ENCODE measurements around the gene MRPL49.
A peak's percentile ranks its signal among the peaks of the same experiment; 100 is the strongest.

Gene MRPL49

DNA sequence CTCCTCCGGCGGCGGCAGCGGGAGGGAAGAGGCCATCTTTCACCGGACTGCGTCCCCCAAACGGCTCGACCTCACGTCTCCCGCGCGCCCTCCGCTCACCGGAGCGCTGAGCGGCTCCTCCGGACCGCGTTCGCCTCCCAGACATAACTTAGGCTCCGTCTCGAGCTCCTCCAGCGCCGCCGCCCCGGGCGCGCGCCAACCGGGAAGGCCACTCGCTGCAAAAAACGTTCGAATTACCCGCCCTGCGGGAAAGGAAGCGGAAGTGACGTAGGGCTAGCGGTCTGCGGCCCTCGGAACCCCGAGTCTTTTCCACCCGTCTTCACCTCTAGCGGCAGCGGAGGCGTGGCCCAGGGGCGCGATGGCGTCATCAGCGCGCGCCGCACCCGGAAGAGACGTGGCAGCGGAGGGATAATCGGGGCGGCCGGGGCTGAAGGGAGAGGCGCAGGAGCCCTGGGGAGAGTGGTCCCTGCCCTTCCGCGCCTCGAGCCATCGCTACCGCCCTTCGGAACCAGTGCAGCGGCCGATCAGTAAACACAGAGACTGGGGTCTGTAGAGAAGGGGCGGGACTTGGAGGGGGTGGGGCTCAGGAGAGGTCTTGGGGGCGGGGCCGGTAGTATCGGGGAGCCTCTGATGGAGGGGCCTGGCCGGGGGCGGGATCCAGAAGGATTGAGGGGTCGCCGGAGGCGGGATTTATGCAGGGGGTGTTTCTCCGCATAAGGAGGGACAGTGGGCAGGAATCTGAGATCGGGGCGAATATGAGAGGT lies 38.1 kb upstream of the MRPL49 start, which contains the start of the genes CDCA5 and ZFPL1:
CDCA5 (minus strand) TSS at position 207 of the 764 bp plus-strand sequence; CDS start at position 145, 62 bp downstream.
ZFPL1 (plus strand) TSS at position 389 of the 764 bp plus-strand sequence. CDS start 477 bp downstream, outside the sequence.
- in situ Hi-C loops (cut with HindIII; ENCODE audit: low sequenced_read_pairs) = no loop called here
- TF ChIP-seq, protein P1, sequence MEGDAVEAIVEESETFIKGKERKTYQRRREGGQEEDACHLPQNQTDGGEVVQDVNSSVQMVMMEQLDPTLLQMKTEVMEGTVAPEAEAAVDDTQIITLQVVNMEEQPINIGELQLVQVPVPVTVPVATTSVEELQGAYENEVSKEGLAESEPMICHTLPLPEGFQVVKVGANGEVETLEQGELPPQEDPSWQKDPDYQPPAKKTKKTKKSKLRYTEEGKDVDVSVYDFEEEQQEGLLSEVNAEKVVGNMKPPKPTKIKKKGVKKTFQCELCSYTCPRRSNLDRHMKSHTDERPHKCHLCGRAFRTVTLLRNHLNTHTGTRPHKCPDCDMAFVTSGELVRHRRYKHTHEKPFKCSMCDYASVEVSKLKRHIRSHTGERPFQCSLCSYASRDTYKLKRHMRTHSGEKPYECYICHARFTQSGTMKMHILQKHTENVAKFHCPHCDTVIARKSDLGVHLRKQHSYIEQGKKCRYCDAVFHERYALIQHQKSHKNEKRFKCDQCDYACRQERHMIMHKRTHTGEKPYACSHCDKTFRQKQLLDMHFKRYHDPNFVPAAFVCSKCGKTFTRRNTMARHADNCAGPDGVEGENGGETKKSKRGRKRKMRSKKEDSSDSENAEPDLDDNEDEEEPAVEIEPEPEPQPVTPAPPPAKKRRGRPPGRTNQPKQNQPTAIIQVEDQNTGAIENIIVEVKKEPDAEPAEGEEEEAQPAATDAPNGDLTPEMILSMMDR (IDR thresholded peaks at IDR 0.05; ENCODE audit: low read depth, low read length, missing control alignments) = no peak
- peak within 1 kb of the TSS; percentile 71 for H3K4me3 ChIP-seq (ENCODE audit: low read depth, low read length)
- peak; percentile 88 for DNase-seq (ENCODE audit: low read depth)

DNA sequence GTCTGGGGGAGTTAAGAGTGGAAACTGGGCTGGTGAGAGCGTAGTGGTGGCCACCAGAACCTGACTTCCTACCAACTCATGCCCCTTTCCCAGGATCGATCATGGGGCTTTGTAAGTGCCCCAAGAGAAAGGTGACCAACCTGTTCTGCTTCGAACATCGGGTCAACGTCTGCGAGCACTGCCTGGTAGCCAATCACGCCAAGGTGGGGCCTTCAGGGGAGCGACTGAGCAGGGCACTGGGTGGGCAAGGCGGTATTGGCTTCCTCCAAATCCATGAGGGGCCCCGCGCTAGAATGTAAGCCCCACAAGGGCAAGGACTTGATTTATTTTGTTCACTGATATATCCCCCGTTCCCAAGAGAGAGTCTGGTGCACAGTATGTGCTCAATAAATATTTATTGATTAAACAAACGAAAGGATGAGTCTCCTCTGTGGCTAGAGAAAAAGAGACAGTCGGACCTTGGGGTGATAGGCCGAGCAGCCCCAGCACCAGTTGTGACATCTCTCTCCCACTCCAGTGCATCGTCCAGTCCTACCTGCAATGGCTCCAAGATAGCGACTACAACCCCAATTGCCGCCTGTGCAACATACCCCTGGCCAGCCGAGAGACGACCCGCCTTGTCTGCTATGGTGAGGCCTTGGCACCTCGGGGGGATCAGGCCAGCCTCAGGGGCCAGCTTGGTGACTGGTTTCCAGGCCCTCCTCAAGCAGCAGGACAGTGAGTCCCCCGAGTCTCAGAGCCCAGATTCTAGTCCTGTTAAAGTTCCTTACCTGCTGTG lies 37.3 kb upstream of the MRPL49 start:
- no peak for DNase-seq (ENCODE audit: low read depth)
- in situ Hi-C loops (cut with HindIII; ENCODE audit: low sequenced_read_pairs) = no loop called here
- H3K4me3 ChIP-seq (ENCODE audit: low read depth, low read length) = peak overlapping the region; percentile 71
- TF ChIP-seq, protein P1 (IDR thresholded peaks at IDR 0.05; ENCODE audit: low read depth, low read length, missing control alignments) = no peak

DNA sequence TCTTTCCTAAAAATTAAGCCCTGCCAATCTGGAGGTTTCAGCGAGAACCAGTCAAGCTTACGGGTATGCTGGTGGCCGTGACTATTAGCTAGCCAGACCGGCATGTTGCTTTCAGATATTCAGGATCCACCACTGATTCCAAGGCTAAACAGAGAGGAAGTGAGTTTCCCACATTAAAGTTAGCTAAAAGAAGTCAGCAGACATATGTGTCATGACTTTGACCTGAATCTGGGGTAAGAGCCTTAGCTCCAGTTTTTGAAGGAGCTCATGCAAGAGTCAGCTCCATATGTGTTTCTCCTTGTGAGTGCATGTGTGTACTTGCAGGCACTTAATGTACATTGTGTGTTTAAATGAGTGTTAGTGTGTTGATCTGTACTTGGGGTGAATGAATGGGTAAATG lies 36.7 kb upstream of the MRPL49 start:
- TF ChIP-seq, protein P1 (IDR thresholded peaks at IDR 0.05; ENCODE audit: low read depth, low read length, missing control alignments) = no peak
- in situ Hi-C loops (cut with HindIII; ENCODE audit: low sequenced_read_pairs) = no loop called here
- no peak overlapping the region for H3K4me3 ChIP-seq (ENCODE audit: low read depth, low read length)
- DNase-seq (ENCODE audit: low read depth) = no peak

DNA sequence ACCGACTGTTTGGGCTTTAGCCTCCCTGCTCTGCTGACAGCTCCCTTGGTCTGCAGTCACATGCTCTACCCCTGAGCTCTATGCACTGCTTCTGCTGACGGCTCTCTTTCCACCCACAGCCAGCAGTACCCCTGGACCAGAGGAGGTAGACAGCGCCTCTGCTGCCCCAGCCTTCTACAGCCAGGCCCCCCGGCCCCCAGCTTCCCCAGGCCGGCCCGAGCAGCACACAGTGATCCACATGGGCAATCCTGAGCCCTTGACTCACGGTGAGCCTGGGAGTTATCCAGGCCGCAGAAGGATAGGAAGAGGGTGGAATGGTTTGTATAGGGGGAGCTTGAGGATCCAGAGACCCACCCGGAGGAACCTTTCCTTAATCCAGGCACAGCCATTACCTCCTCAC lies 35.3 kb upstream of the MRPL49 start:
- no peak overlapping the region for H3K4me3 ChIP-seq (ENCODE audit: low read depth, low read length)
- in situ Hi-C loops (cut with HindIII; ENCODE audit: low sequenced_read_pairs) = no loop called here
- DNase-seq (ENCODE audit: low read depth) = no peak
- TF ChIP-seq, protein P1 (IDR thresholded peaks at IDR 0.05; ENCODE audit: low read depth, low read length, missing control alignments) = no peak

DNA sequence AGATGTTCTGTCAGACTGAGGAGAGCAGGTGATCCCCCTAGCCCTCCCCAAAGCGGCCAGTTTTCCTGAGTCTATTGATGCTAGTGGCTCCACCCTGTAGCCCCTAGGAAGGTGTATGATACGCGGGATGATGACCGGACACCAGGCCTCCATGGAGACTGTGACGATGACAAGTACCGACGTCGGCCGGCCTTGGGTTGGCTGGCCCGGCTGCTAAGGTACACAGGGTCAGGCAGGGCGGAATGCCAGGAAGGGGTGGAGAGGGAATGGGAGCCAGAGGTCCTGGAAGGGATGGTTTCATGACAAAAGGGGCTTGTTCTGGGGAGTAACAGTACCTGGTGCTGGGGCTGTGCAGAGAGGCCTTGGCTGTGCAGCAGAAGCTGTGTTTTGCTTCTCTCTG lies 34.9 kb upstream of the MRPL49 start:
- DNase-seq (ENCODE audit: low read depth) = no peak
- H3K4me3 ChIP-seq (ENCODE audit: low read depth, low read length) = no peak overlapping the region
- TF ChIP-seq, protein P1 (IDR thresholded peaks at IDR 0.05; ENCODE audit: low read depth, low read length, missing control alignments) = no peak
- in situ Hi-C loops (cut with HindIII; ENCODE audit: low sequenced_read_pairs) = no loop called here

DNA sequence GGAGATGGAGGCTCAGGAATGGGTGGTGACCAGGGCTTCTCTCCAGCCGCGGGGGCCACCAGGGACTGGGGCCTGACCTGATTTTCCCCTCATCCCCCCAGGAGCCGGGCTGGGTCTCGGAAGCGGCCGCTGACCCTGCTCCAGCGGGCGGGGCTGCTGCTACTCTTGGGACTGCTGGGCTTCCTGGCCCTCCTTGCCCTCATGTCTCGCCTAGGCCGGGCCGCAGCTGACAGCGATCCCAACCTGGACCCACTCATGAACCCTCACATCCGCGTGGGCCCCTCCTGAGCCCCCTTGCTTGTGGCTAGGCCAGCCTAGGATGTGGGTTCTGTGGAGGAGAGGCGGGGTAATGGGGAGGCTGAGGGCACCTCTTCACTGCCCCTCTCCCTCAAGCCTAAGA lies 34.3 kb upstream of the MRPL49 start:
- in situ Hi-C loops (cut with HindIII; ENCODE audit: low sequenced_read_pairs) = no loop called here
- TF ChIP-seq, protein P1 (IDR thresholded peaks at IDR 0.05; ENCODE audit: low read depth, low read length, missing control alignments) = no peak
- no peak overlapping the region for H3K4me3 ChIP-seq (ENCODE audit: low read depth, low read length)
- no peak for DNase-seq (ENCODE audit: low read depth)
